ENCODE data around the gene LRRC30.

LRRC30 gene

GRCh38 chr18:7242926-7243325 lies 12.0 kb downstream of the LRRC30 start:
- no peak for DNase-seq

- DNase-seq, result no peak
Observed at GRCh38 chr18:7248877-7249276, 18.0 kb downstream of the LRRC30 start.

GRCh38 chr18:7254163-7254562 lies 23.3 kb downstream of the LRRC30 start:
- no peak for DNase-seq

- no peak for DNase-seq
Observed at GRCh38 chr18:7255054-7255453, 24.2 kb downstream of the LRRC30 start.

- DNase-seq, result no peak
Observed at GRCh38 chr18:7255643-7256042, 24.8 kb downstream of the LRRC30 start.

- no peak for DNase-seq
Observed at GRCh38 chr18:7256618-7257425, 25.9 kb downstream of the LRRC30 start.

GRCh38 chr18:7257426-7257740 lies 26.5 kb downstream of the LRRC30 start:
- DNase-seq, result no peak

- no peak for DNase-seq
Observed at GRCh38 chr18:7259475-7259874, 28.6 kb downstream of the LRRC30 start.

- DNase-seq, result no peak
Observed at GRCh38 chr18:7261199-7261598, 30.3 kb downstream of the LRRC30 start.

- no peak for DNase-seq
Observed at GRCh38 chr18:7267973-7268372, 37.1 kb downstream of the LRRC30 start.

GRCh38 chr18:7269942-7270341 lies 39.1 kb downstream of the LRRC30 start:
- DNase-seq, result no peak

GRCh38 chr18:7272311-7273049 lies 41.6 kb downstream of the LRRC30 start:
- DNase-seq, result no peak

GRCh38 chr18:7273301-7273921 lies 42.5 kb downstream of the LRRC30 start:
- DNase-seq, result no peak

- DNase-seq, result no peak
Observed at GRCh38 chr18:7281579-7281978, 50.7 kb downstream of the LRRC30 start.
